T-helper 17 cell (primary cell): ENCODE data around the gene CALML6. TPM values are rescaled to one million over a fixed set of nuclear protein-coding genes. Genes with fewer than 3 reads are reported as not detected.
A peak's percentile ranks its signal among the peaks of the same experiment; 100 is the strongest.

Experiments
- ATAC-seq: fragments of 150-1000 bp; cut with Tn5 transposase; 2 replicates; pipeline ENCODE4 v1.10.0; 2021; ENCODE audit warnings: mild to moderate bottlenecking, moderate library complexity
- DNase-seq, 3 donors: peaks; one replicate each; pipeline versions ENCODE4 v3.0.0 to v3.0.0-alpha.2; 2020 to 2021
- H3K9me3 ChIP-seq: one replicate; pipeline ENCODE4 v1.7.0; 2013; ENCODE audit warnings: low read length, mild to moderate bottlenecking; ENCODE audit not compliant: control insufficient read depth, poor library complexity, severe bottlenecking
- H3K27ac Mint-ChIP-seq: one replicate; pipeline ENCODE4 v1.8.0; 2022; ENCODE audit warnings: mild to moderate bottlenecking, moderate library complexity, mixed read lengths
- H3K27me3 Mint-ChIP-seq: one replicate; pipeline ENCODE4 v1.8.0; 2022; ENCODE audit warnings: mixed read lengths
- H3K36me3 Mint-ChIP-seq: one replicate; pipeline ENCODE4 v1.8.0; 2022; ENCODE audit warnings: low read depth, mixed read lengths
- H3K4me1 Mint-ChIP-seq: one replicate; pipeline ENCODE4 v1.8.0; 2022; ENCODE audit warnings: mild to moderate bottlenecking, mixed read lengths
- H3K4me3 Mint-ChIP-seq: one replicate; pipeline ENCODE4 v1.8.0; 2022; ENCODE audit warnings: mild to moderate bottlenecking, moderate library complexity, mixed read lengths
- total RNA-seq, 4 donors: library from RNA in 2 of 4; stranded (reverse) in 2 of 4; gene quantifications; one replicate each; pipeline ENCODE4 v1.2.3 and lab custom pipeline; 2022 to 2026

CALML6 gene
- total RNA-seq, 2 donors from 2014 or later = 0.35 to 0.55 TPM

DNA sequence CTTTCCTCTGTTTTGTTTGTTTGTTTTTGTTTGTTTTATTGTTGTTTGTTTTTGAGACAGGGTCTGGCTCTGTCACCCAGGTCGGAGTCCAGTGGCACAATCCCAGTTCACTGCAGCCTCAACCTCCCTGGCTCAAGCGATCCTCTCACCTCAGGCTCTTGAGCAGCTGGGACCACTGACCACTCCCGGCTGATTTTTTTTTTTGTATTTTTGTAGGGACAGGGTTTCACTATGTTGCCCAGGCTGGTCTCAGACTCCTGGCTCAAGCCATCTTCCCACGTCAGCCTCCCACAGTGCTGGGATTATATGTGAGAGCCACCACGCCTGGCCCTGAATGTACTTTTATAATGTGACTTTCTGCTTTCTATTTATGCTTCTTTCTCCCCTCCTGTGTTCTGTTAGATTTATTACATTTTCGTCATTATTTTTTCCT lies 5.0 kb upstream of the CALML6 start:
- ATAC-seq (no peak), DNase-seq (no peak)
- peaks cover 14% of the 10 kb centered on the region for H3K4me1 Mint-ChIP-seq
- H3K36me3 Mint-ChIP-seq = no peaks in the 10 kb centered on the region
- no peaks in the 10 kb centered on the region for H3K9me3 ChIP-seq
- peaks cover 7% of the 10 kb centered on the region for H3K27me3 Mint-ChIP-seq
- H3K4me3 Mint-ChIP-seq = peak overlapping the region; percentile 87
- peak overlapping the region; percentile 89 for H3K27ac Mint-ChIP-seq

DNA sequence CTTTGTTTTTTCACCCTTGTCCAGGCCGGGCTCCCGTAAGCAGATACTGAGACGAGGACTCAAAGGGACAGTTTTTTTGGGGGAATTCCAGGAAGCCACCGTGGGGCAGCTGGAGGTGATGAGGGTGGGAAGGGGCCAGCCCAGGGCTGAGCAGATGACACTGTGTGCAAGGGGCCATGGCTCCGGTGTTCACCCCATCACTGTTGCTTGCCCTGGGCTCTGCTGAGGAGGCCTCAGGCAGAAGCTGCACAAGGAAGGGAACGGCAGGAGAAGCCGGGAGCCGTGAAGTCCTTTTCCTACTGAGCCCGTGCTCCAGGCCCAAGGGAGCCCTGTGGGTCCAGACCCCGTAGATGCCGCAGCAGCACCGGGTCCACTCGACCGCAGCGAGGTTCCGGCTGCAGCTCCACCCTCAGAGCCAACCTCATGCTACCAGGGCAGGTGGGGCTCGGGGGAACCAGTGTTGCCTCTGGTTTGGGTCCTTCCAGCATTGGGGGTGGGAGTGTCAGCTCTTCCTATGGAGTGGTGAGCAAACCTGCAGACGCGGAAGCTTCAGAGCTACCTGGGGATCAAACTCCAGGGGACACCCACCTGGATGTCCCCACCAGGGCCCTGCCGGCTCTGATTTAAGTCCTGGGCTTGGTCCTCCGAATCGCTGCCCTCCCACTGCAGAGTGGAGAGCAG lies 4.3 kb upstream of the CALML6 start:
- ATAC-seq = no peak
- no peaks in the 10 kb centered on the region for H3K36me3 Mint-ChIP-seq
- H3K4me3 Mint-ChIP-seq = no peak overlapping the region
- peaks cover 14% of the 10 kb centered on the region for H3K4me1 Mint-ChIP-seq
- peaks cover 7% of the 10 kb centered on the region for H3K27me3 Mint-ChIP-seq
- no peaks in the 10 kb centered on the region for H3K9me3 ChIP-seq
- no peak for DNase-seq
- H3K27ac Mint-ChIP-seq = peak overlapping the region; percentile 89

DNA sequence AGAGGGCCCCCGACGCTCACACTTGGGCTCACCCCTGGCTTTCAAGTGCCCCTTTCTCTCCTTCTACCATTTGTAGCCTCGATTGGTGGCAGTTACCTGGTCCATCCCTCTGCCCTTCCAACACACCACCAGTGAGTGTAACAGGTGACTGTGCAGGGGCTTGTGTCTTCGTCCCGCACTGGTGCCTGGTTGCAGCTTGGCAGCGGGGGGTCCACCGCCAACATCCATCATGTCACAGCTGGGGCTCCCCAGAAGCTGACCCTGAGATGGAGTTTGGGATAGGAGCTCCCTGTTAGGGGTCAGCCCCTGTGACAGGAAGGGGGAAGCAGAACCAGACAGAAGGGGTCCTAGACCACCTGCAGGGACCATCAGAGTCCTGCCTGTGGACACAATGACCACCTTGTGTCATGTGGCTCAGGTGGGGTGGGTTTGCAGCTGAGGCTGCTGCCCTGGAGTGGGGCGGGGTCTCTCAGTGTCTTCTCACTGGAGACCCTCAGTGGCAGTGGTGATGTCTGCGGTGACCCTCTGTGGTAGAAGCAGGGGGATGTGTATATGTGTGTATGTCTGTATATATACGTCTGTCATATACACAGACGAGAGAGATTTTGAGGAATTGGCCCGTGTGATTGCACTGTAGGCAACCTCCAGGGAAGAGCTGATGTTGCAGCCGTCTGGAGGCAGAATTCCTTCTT lies 3.6 kb upstream of the CALML6 start:
- DNase-seq (no peak), ATAC-seq (no peak)
- Mint-ChIP-seq H3K27me3 (peaks cover 7% of the 10 kb centered on the region), H3K36me3 (no peaks in the 10 kb centered on the region), H3K27ac (no peak overlapping the region), H3K4me1 (peaks cover 9% of the 10 kb centered on the region), H3K4me3 (no peak overlapping the region)
- H3K9me3 ChIP-seq = no peaks in the 10 kb centered on the region

DNA sequence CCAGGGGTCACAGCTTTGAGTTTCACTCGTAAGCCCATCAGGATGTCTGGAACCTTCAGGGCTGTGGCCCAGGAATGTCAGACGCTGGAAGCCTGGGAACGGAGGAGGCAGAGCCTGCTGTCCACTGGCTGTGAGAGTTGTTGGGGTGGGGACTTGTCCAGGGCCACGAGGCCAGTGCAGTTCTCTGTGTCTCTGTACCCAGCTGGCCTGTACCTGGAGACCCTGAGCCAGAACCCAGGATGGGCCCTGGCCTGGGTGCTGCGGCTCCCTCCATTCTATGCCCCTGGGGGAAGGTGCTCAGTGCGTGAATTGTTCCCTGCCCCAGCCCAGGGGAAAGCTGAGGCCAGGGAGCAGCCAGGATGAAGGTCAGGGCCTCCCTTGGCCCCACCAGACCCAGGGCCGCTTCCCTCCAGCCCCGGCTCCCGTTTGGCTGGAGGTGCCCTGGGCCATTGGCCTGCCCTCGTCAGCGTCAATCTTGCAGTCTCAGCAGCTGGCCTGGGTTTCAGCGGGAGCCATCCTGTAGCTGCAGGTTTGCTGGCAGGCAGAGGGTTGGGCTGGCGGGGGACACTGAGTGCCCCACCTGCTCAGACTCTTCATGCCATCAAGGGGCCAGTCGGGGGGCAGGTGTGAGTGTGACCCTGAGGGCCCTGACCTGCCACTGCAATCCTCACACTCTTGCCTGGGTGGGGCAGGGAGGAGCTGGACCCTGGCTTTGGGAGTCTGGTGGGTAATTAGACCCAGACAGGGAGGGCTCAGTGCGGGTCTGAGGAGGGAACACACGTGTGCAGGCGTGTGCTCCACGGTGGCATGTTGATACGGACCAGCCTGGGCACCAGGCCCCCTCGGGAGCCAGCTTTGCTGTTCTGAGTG lies 724 bp upstream of the CALML6 start:
- Mint-ChIP-seq H3K27ac (peak overlapping the region; percentile 67), H3K27me3 (peaks cover 7% of the 10 kb centered on the region), H3K36me3 (no peaks in the 10 kb centered on the region), H3K4me3 (no peak overlapping the region), H3K4me1 (peaks cover 7% of the 10 kb centered on the region)
- ATAC-seq (no peak), DNase-seq (no peak)
- H3K9me3 ChIP-seq = no peaks in the 10 kb centered on the region

DNA sequence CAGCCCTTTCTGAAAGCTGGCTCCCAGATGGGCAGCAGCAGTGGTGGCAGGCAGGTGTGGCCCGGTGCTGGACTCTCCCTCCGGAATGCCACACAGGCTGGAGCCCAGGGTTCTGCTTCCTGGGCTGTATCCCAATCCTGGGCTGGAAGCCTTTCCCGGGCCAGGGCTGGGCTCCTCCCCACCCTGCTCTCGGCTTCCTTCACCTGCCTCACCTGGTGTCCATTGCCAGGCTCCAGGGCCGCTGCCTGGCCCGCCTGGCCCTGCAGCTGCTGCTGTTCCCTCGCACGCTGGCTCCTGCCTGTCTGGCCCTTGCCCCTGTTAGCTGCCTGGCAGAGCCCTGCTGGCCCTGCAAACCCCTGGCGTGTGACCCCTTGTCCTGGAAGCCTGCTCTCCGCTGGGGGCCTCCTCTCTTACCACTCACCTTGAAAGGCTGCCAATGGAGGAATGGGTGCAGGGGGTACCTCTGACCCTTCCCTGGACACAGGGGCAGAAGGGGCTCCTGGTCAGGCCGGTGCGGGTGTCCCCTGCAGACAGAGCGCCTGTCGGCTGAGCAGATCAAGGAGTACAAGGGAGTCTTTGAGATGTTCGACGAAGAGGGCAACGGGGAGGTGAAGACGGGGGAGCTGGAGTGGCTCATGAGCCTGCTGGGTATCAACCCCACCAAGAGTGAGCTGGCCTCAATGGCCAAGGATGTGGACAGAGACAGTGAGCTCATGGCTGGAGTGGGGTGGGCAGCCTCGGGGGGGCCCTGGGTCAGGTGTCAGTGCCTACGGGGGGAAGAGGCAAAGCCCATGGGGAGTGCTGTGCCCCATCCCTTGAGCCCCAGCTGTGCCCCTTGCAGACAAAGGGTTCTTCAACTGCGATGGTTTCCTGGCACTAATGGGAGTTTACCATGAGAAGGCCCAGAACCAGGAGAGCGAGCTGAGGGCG lies 1.1 kb downstream of the CALML6 start:
- no peaks in the 10 kb centered on the region for H3K36me3 Mint-ChIP-seq
- no peak overlapping the region for H3K4me3 Mint-ChIP-seq
- ATAC-seq (no peak), DNase-seq (peak in 1 of 3 donors; percentile 9)
- H3K27me3 Mint-ChIP-seq = peaks cover 7% of the 10 kb centered on the region
- peaks cover 3% of the 10 kb centered on the region for H3K4me1 Mint-ChIP-seq
- H3K27ac Mint-ChIP-seq = no peak overlapping the region
- H3K9me3 ChIP-seq = no peaks in the 10 kb centered on the region

DNA sequence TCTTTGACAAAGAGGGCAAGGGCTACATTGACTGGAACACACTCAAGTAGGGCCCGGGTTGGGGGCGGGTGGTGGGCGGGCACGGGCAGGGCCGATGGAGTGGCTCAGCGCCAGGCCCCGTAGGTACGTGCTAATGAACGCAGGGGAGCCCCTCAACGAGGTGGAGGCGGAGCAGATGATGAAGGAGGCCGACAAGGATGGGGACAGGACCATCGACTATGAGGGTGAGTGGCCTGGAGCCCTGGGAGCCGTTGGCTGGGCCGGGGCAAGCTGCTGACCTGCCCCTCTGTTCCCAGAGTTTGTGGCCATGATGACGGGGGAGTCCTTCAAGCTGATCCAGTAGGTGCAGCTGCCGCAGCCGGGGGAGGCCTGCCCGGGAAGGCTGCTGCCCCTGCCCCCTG lies 1.8 kb downstream of the CALML6 start:
- Mint-ChIP-seq H3K27me3 (peaks cover 7% of the 10 kb centered on the region), H3K4me1 (peaks cover 3% of the 10 kb centered on the region), H3K27ac (no peak overlapping the region), H3K4me3 (no peak overlapping the region), H3K36me3 (no peaks in the 10 kb centered on the region)
- DNase-seq = peak in 1 of 3 donors; percentile 6
- H3K9me3 ChIP-seq = no peaks in the 10 kb centered on the region
- ATAC-seq = no peak

DNA sequence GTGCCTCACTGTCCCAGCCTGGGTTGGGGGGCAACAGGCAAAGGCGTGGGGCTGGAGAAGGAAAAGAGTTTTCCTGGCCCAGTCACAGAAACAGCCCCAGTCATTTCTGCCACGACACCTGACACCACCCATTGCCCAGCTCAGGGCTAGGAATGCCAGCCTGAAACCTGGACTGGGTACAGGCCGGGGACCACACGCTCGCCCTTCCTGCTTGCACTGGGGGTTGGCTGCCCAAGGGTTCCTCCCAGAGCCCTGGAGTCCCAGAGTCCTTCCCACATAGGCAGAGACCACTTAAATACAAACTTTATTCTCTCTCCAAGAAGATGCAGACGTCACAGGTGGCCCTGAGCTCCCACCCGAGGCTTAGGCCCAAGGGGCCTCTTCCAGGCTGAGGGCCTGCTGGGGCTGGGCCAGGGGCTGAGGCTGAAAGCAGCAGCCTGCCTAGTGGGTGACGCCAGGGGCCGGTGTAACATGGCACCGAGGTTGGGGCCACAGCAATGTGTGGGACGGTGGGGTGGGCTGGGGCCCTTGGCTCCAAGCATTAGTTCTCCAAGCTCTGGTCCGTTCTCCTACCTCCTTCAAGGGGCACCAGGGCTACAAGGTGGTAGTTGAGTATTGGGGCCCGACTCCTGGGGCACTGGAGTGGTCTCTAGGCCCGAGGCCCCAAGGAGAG lies 2.4 kb downstream of the CALML6 start:
- peaks cover 7% of the 10 kb centered on the region for H3K27me3 Mint-ChIP-seq
- peaks cover 3% of the 10 kb centered on the region for H3K4me1 Mint-ChIP-seq
- ATAC-seq (no peak), DNase-seq (no peak)
- H3K9me3 ChIP-seq = no peaks in the 10 kb centered on the region
- H3K4me3 Mint-ChIP-seq = peak overlapping the region; percentile 67
- no peaks in the 10 kb centered on the region for H3K36me3 Mint-ChIP-seq
- H3K27ac Mint-ChIP-seq = no peak overlapping the region

DNA sequence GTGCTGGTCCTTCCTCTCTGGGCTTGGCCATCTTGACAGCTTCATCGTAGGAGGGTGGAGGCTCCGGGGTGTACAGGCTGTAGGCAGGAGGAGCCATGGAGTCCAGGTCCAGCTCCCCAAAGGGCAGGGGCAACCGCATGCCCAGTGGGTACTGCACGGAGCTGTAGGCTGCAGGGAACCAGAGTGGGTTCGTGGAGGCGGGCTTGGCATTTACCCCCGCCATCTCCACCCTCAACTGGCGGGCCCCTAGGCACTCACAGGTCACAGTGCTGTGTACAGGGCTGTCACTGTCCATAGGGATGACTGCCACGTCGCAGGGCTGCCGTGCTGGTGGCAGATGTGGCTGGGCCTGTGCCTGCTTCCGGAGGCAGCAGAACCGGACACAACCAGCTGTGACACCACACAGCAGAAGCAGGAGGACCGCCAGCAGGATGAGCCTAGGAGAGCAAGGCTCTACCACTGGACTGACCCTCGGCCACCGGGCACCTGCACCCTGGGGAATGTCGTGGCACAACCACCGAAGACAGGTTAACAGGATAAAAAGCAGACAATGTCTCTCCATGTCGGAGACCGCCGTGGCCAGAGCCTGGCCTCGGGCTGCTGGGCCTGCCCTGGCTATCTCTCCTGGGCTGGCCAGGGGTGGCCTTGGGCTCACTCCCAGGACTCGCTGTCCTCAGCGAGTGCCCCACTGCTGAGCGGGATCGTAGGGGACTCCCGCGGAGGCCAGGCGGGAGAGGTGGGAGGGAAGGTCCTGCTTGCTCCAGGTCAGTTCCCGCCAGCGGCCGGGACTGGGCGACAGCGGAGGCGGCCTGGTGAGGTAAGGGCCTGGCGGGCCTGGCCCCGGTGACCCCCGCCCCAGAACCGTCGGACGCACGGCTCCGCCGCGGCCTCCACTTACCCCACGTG lies 3.2 kb downstream of the CALML6 start:
- H3K4me3 Mint-ChIP-seq = peak overlapping the region; percentile 67
- no peaks in the 10 kb centered on the region for H3K36me3 Mint-ChIP-seq
- H3K27me3 Mint-ChIP-seq = peaks cover 7% of the 10 kb centered on the region
- peak in 1 of 3 donors; percentile 9 for DNase-seq
- no peak for ATAC-seq
- no peaks in the 10 kb centered on the region for H3K9me3 ChIP-seq
- peaks cover 3% of the 10 kb centered on the region for H3K4me1 Mint-ChIP-seq
- H3K27ac Mint-ChIP-seq = no peak overlapping the region

DNA sequence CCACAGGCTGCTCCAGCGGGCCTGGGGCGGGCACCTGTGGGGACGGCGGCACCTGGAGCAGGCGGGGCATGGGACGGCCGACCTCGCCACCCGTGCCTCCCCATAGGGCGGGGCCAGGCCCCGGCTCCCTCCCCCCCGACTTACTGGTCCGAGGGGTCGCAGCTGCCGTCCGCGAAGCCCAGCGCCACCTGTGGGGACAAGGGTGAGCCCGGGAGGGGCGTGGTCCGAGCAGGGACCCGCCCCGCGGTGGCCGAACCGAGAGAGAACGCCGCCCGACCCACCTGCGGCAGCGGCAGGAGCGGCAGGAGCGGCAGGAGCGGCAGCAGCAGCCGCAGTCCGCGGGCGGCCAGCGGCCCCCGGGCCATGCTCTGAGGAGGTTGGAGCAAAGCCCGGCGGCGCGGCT lies 3.8 kb downstream of the CALML6 start, which contains the start of gene TMEM52:
Gene TMEM52, minus strand, starts transcription at position 379 of the 403 bp plus-strand sequence. Its CDS starts 14 bp downstream, at position 365.
- Mint-ChIP-seq H3K27ac (no peak within 1 kb of the TSS), H3K36me3 (no peaks in the 10 kb centered on the region), H3K4me3 (peak within 1 kb of the TSS; percentile 67), H3K4me1 (peaks cover 3% of the 10 kb centered on the region), H3K27me3 (peaks cover under 1% of the 10 kb centered on the region)
- no peaks in the 10 kb centered on the region for H3K9me3 ChIP-seq
- ATAC-seq (peak; percentile 19), DNase-seq (peak in 1 of 3 donors; percentile 39)

DNA sequence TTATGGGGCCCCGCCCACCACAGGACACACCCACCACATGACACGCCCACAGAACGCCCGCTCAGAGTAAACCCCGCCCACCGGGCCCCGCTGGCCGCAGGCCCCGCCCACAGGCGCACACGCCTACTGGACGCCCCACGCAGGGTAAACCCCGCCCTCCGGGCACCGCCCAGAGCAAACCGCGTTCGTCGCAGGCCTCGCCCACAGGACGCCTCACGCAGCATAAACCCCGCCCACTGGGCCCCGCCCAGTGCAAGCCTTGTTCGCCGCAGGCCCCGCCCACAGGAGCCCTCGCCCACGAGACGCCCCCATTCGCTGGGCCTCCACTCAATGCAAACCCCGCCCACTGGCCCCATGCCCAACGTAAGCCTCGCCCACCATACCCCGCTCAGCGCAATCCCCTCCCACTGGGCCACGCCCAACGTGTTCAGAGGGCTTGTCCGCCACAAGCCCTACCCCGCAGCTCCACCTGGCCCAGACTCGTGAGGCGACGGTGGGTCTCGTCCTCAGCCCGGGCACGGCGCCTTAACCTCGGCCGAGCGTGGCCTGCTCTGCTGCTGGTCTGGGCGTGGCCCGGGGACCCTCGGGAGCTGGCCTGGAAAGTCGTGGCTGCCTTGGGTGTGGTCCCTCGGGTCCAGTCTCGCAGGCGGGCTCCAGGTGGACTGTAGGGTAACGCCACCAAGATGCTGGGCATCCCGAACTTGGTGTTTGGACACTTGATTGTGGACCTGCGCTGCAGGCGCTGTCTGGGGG lies 4.4 kb downstream of the CALML6 start:
- H3K4me1 Mint-ChIP-seq = peaks cover 3% of the 10 kb centered on the region
- DNase-seq = peak; percentile 100

More for the DNA sequence above, 4.4 kb downstream of the CALML6 start:
- no peaks in the 10 kb centered on the region for H3K36me3 Mint-ChIP-seq
- no peak overlapping the region for H3K27ac Mint-ChIP-seq
- H3K4me3 Mint-ChIP-seq = peak overlapping the region; percentile 52
- H3K27me3 Mint-ChIP-seq = no peaks in the 10 kb centered on the region
- H3K9me3 ChIP-seq = no peaks in the 10 kb centered on the region
- peak; percentile 91 for ATAC-seq
